Measurements from ENCODE around the gene AIDA. TPM values are rescaled to one million over a fixed set of nuclear protein-coding genes. Genes with fewer than 3 reads are reported as not detected.

The AIDA gene
- total RNA-seq, 1 experiment from 2014 or later: 38.0 TPM

- TF ChIP-seq EZH2phosphoT487 (IDR thresholded peaks at IDR 0.05; ENCODE audit: borderline replicate concordance, low read length) (no peak), CTCF (conservative IDR thresholded peaks at IDR 0.05; ENCODE audit: low read depth, low read length) (no peak), EZH2 (IDR thresholded peaks at IDR 0.05; ENCODE audit: low read length, unreplicated experiment) (no peak)
- H3K4me1 ChIP-seq (ENCODE audit: insufficient read depth, low read length): peaks cover 21% of the 10 kb centered on the region
- CTCF ChIA-PET: no interaction called here
- H3K9ac ChIP-seq (ENCODE audit: low read length): no peak overlapping the region
- H3K4me2 ChIP-seq (ENCODE audit: low read length): no peak overlapping the region
- H3K27ac ChIP-seq (ENCODE audit: low read length): no peak overlapping the region
- H3F3A ChIP-seq (ENCODE audit: low read length, unreplicated experiment): peaks cover 7% of the 10 kb centered on the region
- no peaks in the 10 kb centered on the region for H3K79me2 ChIP-seq (ENCODE audit: low read length)
- H3K36me3 ChIP-seq (ENCODE audit: low read depth, low read length): no peaks in the 10 kb centered on the region
- DNase-seq (no peak), ATAC-seq (no peak)
- no peaks in the 10 kb centered on the region for H3K27me3 ChIP-seq (ENCODE audit: low read length)
- intact Hi-C loops (cut with micrococcal nuclease): no loop called here
- H3K9me2 ChIP-seq (replicated peaks; ENCODE audit: low read length): no peaks in the 10 kb centered on the region
- no peaks in the 10 kb centered on the region for H3K9me3 ChIP-seq (ENCODE audit: low read length)
- no peaks in the 10 kb centered on the region for H4K20me1 ChIP-seq (ENCODE audit: low read length)
- H3K4me3 ChIP-seq (ENCODE audit: low read length): no peak overlapping the region
- POLR2A ChIA-PET (ENCODE audit: unreplicated experiment): no interaction called here
- no peak overlapping the region for H2AFZ ChIP-seq (ENCODE audit: low read length)
- BruUV-seq (replicated peaks): no TSS peak
Observed at GRCh38 chr1:222757646-222758268, 45.5 kb upstream of the AIDA start.

GRCh38 chr1:222754366-222755139 is 42.3 kb upstream of the AIDA start:
- Histone ChIP-seq H3K36me3 (ENCODE audit: low read depth, low read length) (no peaks in the 10 kb centered on the region), H3K27ac (ENCODE audit: low read length) (peak overlapping the region; percentile 85), H3K4me1 (ENCODE audit: insufficient read depth, low read length) (peaks cover 21% of the 10 kb centered on the region), H3K9me2 (replicated peaks; ENCODE audit: low read length) (no peaks in the 10 kb centered on the region), H2AFZ (ENCODE audit: low read length) (peak overlapping the region; percentile 56), H3K4me2 (ENCODE audit: low read length) (peak overlapping the region; percentile 55), H3K4me3 (ENCODE audit: low read length) (0 out of 2 replicates have a peak overlapping the region, but pooled peaks have one; percentile 0), H3F3A (ENCODE audit: low read length, unreplicated experiment) (peaks cover 7% of the 10 kb centered on the region), H3K27me3 (ENCODE audit: low read length) (no peaks in the 10 kb centered on the region), H3K9me3 (ENCODE audit: low read length) (no peaks in the 10 kb centered on the region), H4K20me1 (ENCODE audit: low read length) (no peaks in the 10 kb centered on the region), H3K9ac (ENCODE audit: low read length) (peak overlapping the region; percentile 25), H3K79me2 (ENCODE audit: low read length) (no peaks in the 10 kb centered on the region)
- intact Hi-C loops (cut with micrococcal nuclease): loop anchor here (1.0 to 5.0 kb wide), 2 partner anchors 16 to 328 kb away; no protein-coding TSS in a partner anchor
- no peak for TF ChIP-seq EZH2 (IDR thresholded peaks at IDR 0.05; ENCODE audit: low read length, unreplicated experiment)
- no peak for TF ChIP-seq CTCF (conservative IDR thresholded peaks at IDR 0.05; ENCODE audit: low read depth, low read length)
- TF ChIP-seq EZH2phosphoT487 (IDR thresholded peaks at IDR 0.05; ENCODE audit: borderline replicate concordance, low read length): no peak
- BruUV-seq (replicated peaks): no TSS peak
- POLR2A ChIA-PET (ENCODE audit: unreplicated experiment): no interaction called here
- DNase-seq (peak; percentile 99), ATAC-seq (peak; percentile 98)
- CTCF ChIA-PET: interaction anchor here (0.6 to 1.3 kb wide), 8 partner anchors 15 to 884 kb away, joined by 3 to 12 read pairs (median 3); partner anchors contain the start of gene FAM177B
